ENCODE measurements around the gene NAGPA. TPM values are rescaled to one million over a fixed set of nuclear protein-coding genes. Genes with fewer than 3 reads are reported as not detected.
"Not testable (repeated sequence)": the region's sequence is repeated elsewhere in the genome, so short reads cannot be mapped to it uniquely, and the experiment has no call there.

NAGPA gene
- total and polyA plus RNA-seq, 2 of the 13 experiments (the other 11 are each of a cell fraction or from before 2014, with no cell fraction given), result 27.1 to 60.3 TPM

- TF ChIP-seq HMG20B (CRISPR knock-in tag; conservative IDR thresholded peaks at IDR 0.05), result no peak
- 0 out of 2 replicates have a peak, but pooled peaks have one; percentile 17 for TF ChIP-seq MTA1 (CRISPR knock-in tag; IDR thresholded peaks at IDR 0.05; ENCODE audit: borderline replicate concordance)
- 0 out of 2 replicates have a peak, but pooled peaks have one; percentile 20 for TF ChIP-seq CTCF (CRISPR knock-in tag; IDR thresholded peaks at IDR 0.05)
- no peak for TF ChIP-seq SAFB2 (CRISPR knock-in tag; IDR thresholded peaks at IDR 0.05; ENCODE audit: borderline replicate concordance, low read depth)
- no peak for TF ChIP-seq TARDBP (CRISPR knock-in tag; IDR thresholded peaks at IDR 0.05)
- TF ChIP-seq GATAD1 (CRISPR knock-in tag; IDR thresholded peaks at IDR 0.05), result no peak
These were observed 41.9 kb upstream of the NAGPA start (continued) for GRCh38 chr16:5075637-5076036.

GRCh38 chr16:5073771-5074170, 40.0 kb upstream of the NAGPA start:
- intact Hi-C loops (cut with micrococcal nuclease; ENCODE audit: unreplicated experiment), result loop anchor here (5.0 kb wide), 2 partner anchors 36 to 116 kb away; partner anchors contain the start of gene SEC14L5
- in situ Hi-C loops (cut with HindIII; ENCODE audit: extremely low pct_ligation_motif_present, low pct_unique_long_range_greater_than_20kb); H3K4me2 ChIP-seq (ENCODE audit: low read depth, low read length); H3K4me3 ChIP-seq (replicated peaks in 1 of 3; ENCODE audit: insufficient read depth in 1 of 3, low read depth in 2 of 3, low read length in 3 of 3); FAIRE-seq; DNase-seq (ENCODE audit: low spot score); H3K27me3 ChIP-seq (ENCODE audit: control insufficient read depth in 1 of 2, insufficient read depth in 2 of 2, low read length in 2 of 2); H3K27ac ChIP-seq (ENCODE audit: extremely low read length, insufficient read depth, low read length); BruUV-seq (replicated peaks); ATAC-seq; H3K9ac ChIP-seq (ENCODE audit: insufficient read depth, low read depth, low read length); POLR2A ChIA-PET; H2AFZ ChIP-seq (ENCODE audit: low read length); H3K9me3 ChIP-seq (ENCODE audit: low read length); H4K20me1 ChIP-seq (ENCODE audit: insufficient read depth, low read length); CTCF ChIA-PET (ENCODE audit: low intra/inter-chr PET ratio, low total read pairs): not testable (repeated sequence)
- H3K4me1 ChIP-seq (ENCODE audit: insufficient read depth, low read length), result peaks cover 23% of the 10 kb centered on the region
- H3K36me3 ChIP-seq (replicated peaks in 1 of 2; ENCODE audit: control insufficient read depth in 1 of 2, insufficient read depth in 2 of 2, low read length in 2 of 2), result peaks cover 28 to 48% of the 10 kb centered on the region in 2 experiments
- 0 out of 2 replicates have a peak, but pooled peaks have one; percentile 15 for TF ChIP-seq NFAT5 (CRISPR knock-in tag; IDR thresholded peaks at IDR 0.05)
- peaks cover 26% of the 10 kb centered on the region for H3K79me2 ChIP-seq (ENCODE audit: insufficient read depth, low read length)
- WGBS (ENCODE audit: low lambda C conversion rate), result 92% methylated on average over 15 of the region's 15 CpGs

Data from HepG2 (cell line).